Measurements from ENCODE around the gene GLTP.

The GLTP gene

GRCh38 chr12:109883461-109883860, 3.1 kb upstream of the GLTP start:
- Histone ChIP-seq H3K27ac (ENCODE audit: low read depth, low read length) (no peak overlapping the region), H3K79me2 (ENCODE audit: control insufficient read depth, low read length) (peaks cover 14% of the 10 kb centered on the region), H3K4me2 (ENCODE audit: low read length) (no peak overlapping the region), H3K4me3 (ENCODE audit: low read length) (no peak overlapping the region), H3K9me3 (ENCODE audit: control insufficient read depth, insufficient read depth, low read length) (no peaks in the 10 kb centered on the region), H3F3A (ENCODE audit: control insufficient read depth, insufficient read depth) (no peaks in the 10 kb centered on the region), H4K20me1 (ENCODE audit: control insufficient read depth, insufficient read depth, low read depth, low read length) (no peaks in the 10 kb centered on the region), H3K9me2 (replicated peaks; ENCODE audit: control insufficient read depth, low read length) (no peaks in the 10 kb centered on the region), H3K27me3 (ENCODE audit: control insufficient read depth, low read length) (peaks cover 5% of the 10 kb centered on the region; the same call in 1 of the 2 replicates), H3K4me1 (ENCODE audit: control insufficient read depth, low read length) (peaks cover 27% of the 10 kb centered on the region), H3K36me3 (ENCODE audit: control insufficient read depth, low read length) (no peaks in the 10 kb centered on the region)
- TF ChIP-seq CTCF (IDR thresholded peaks at IDR 0.05; ENCODE audit: low read depth, low read length, poor library complexity, severe bottlenecking) (no peak), EZH2phosphoT487 (IDR thresholded peaks at IDR 0.05; ENCODE audit: borderline replicate concordance, low read length) (no peak)

GRCh38 chr12:109881752-109882151, 1.4 kb upstream of the GLTP start:
- H3K4me3 ChIP-seq (ENCODE audit: low read length) = no peak overlapping the region
- no peaks in the 10 kb centered on the region for H3K9me2 ChIP-seq (replicated peaks; ENCODE audit: control insufficient read depth, low read length)
- H3K4me1 ChIP-seq (ENCODE audit: control insufficient read depth, low read length) = peaks cover 32% of the 10 kb centered on the region
- TF ChIP-seq EZH2phosphoT487 (IDR thresholded peaks at IDR 0.05; ENCODE audit: borderline replicate concordance, low read length) = no peak
- no peak for TF ChIP-seq CTCF (IDR thresholded peaks at IDR 0.05; ENCODE audit: low read depth, low read length, poor library complexity, severe bottlenecking)
- peaks cover 5% of the 10 kb centered on the region; the same call in 1 of the 2 replicates for H3K27me3 ChIP-seq (ENCODE audit: control insufficient read depth, low read length)
- H3K27ac ChIP-seq (ENCODE audit: low read depth, low read length) = no peak overlapping the region
- H3F3A ChIP-seq (ENCODE audit: control insufficient read depth, insufficient read depth) = no peaks in the 10 kb centered on the region
- peaks cover 14% of the 10 kb centered on the region for H3K79me2 ChIP-seq (ENCODE audit: control insufficient read depth, low read length)
- H3K9me3 ChIP-seq (ENCODE audit: control insufficient read depth, insufficient read depth, low read length) = no peaks in the 10 kb centered on the region
- no peak overlapping the region for H3K4me2 ChIP-seq (ENCODE audit: low read length)
- H3K36me3 ChIP-seq (ENCODE audit: control insufficient read depth, low read length) = no peaks in the 10 kb centered on the region
- no peaks in the 10 kb centered on the region for H4K20me1 ChIP-seq (ENCODE audit: control insufficient read depth, insufficient read depth, low read depth, low read length)

- no peaks in the 10 kb centered on the region for H3K36me3 ChIP-seq (ENCODE audit: control insufficient read depth, low read length)
- no peaks in the 10 kb centered on the region for H3F3A ChIP-seq (ENCODE audit: control insufficient read depth, insufficient read depth)
- H3K4me1 ChIP-seq (ENCODE audit: control insufficient read depth, low read length) = peaks cover 40% of the 10 kb centered on the region
- H3K27me3 ChIP-seq (ENCODE audit: control insufficient read depth, low read length) = peaks cover 5% of the 10 kb centered on the region; the same call in 1 of the 2 replicates
- H3K9me3 ChIP-seq (ENCODE audit: control insufficient read depth, insufficient read depth, low read length) = no peaks in the 10 kb centered on the region
- peaks cover 14% of the 10 kb centered on the region for H3K79me2 ChIP-seq (ENCODE audit: control insufficient read depth, low read length)
- peak overlapping the region; percentile 75 for H3K4me3 ChIP-seq (ENCODE audit: low read length)
- no peak for TF ChIP-seq CTCF (IDR thresholded peaks at IDR 0.05; ENCODE audit: low read depth, low read length, poor library complexity, severe bottlenecking)
- no peak for TF ChIP-seq EZH2phosphoT487 (IDR thresholded peaks at IDR 0.05; ENCODE audit: borderline replicate concordance, low read length)
- peak overlapping the region; percentile 83 for H3K4me2 ChIP-seq (ENCODE audit: low read length)
- H4K20me1 ChIP-seq (ENCODE audit: control insufficient read depth, insufficient read depth, low read depth, low read length) = no peaks in the 10 kb centered on the region
- no peaks in the 10 kb centered on the region for H3K9me2 ChIP-seq (replicated peaks; ENCODE audit: control insufficient read depth, low read length)
- H3K27ac ChIP-seq (ENCODE audit: low read depth, low read length) = no peak overlapping the region
These were observed 597 bp upstream of the GLTP start for GRCh38 chr12:109880938-109881337.
